Esophagus squamous epithelium (tissue), 5 donors: ENCODE results near the gene OSGIN1. TPM values are rescaled to one million over a fixed set of nuclear protein-coding genes. Genes with fewer than 3 reads are reported as not detected.

Source experiments
- DNase-seq: peaks from one replicate; lab custom pipeline; 2025; lab: John Stamatoyannopoulos, UW
- H3K27ac ChIP-seq, 4 donors: fragments of 200-600 bp; sonication (generic); one replicate each; pipeline ENCODE4 v1.5.1; 2016 to 2019; ENCODE audit warnings: mild to moderate bottlenecking in 1 of 4
- H3K27me3 ChIP-seq, 4 donors: fragments of 200-600 bp; sonication (generic); 1 replicate in 3 of 4; 2 replicates in 1 of 4; pipeline versions ENCODE4 v1.5.1 to v1.6.0; 2017 to 2021; ENCODE audit warnings: antibody characterized with exemption in 1 of 4
- H3K36me3 ChIP-seq, 3 donors: fragments of 200-600 bp; sonication (generic); one replicate each; pipeline ENCODE4 v1.5.1; 2016 to 2019
- H3K4me1 ChIP-seq, 3 donors: fragments of 200-600 bp; sonication (generic); one replicate each; pipeline ENCODE4 v1.5.1; 2017 to 2019
- H3K4me3 ChIP-seq, 4 donors: fragments of 200-600 bp; sonication (generic); 1 replicate in 3 of 4; 2 replicates in 1 of 4; pipeline ENCODE4 v1.5.1; 2016 to 2019; ENCODE audit warnings: mild to moderate bottlenecking in 2 of 4, moderate library complexity in 1 of 4
- H3K9me3 ChIP-seq, 3 donors: fragments of 200-600 bp; sonication (generic); one replicate each; pipeline ENCODE4 v1.5.1; 2016 to 2019
- CTCF ChIP-seq, 6 experiments: fragments of 450-650 bp in 4 of 6; fragments of 200-600 bp in 2 of 6; sonication (generic) in 2 of 6; IDR thresholded peaks; one replicate each; pipeline ENCODE4 v1.5.1; 2016 to 2019; ENCODE audit warnings: antibody characterized with exemption in 6 of 6, mild to moderate bottlenecking in 4 of 6, moderate library complexity in 4 of 6
- POLR2A ChIP-seq, 4 donors: fragments of 450-650 bp; IDR thresholded peaks; one replicate each; pipeline ENCODE4 v1.6.1; 2017; ENCODE audit warnings: antibody characterized with exemption in 4 of 4, mild to moderate bottlenecking in 4 of 4, moderate library complexity in 3 of 4
- WGBS, 2 donors: methylation state at CpG; one replicate each; pipeline ENCODE4 v1.1.5; 2018; 5-methylcytosine and 5-hydroxymethylcytosine counted together
- intact Hi-C: fragments of 100-400 bp; cut with DNase I; formaldehyde crosslinking; loops from one replicate; pipeline ENCODE4 v1.15.0; 2022
- total RNA-seq, 4 donors: library from RNA; depleted of rRNA; stranded (reverse); fragments of >200 nt; gene quantifications; one replicate each; pipeline ENCODE4 v1.1.0, GENCODE V29; 2016
- donor health status: DM: yes; HTN: yes; CAD: no.

Gene OSGIN1
- total RNA-seq, 4 donors from 2014 or later: 5.0 to 27.6 (median 11.1) TPM

- WGBS, 2 donors: 72 to 89% methylated on average over 9 to 11 of the region's 13 CpGs
- H3K4me1 ChIP-seq: peaks cover 0 to 6% (median 0%) of the 10 kb centered on the region in 3 donors
- TF ChIP-seq CTCF (IDR thresholded peaks at IDR 0.05): no peak
- TF ChIP-seq POLR2A (IDR thresholded peaks at IDR 0.05): no peak
- peaks cover 0 to 85% (median 0%) of the 10 kb centered on the region in 4 donors for H3K27me3 ChIP-seq
- no peaks in the 10 kb centered on the region for H3K36me3 ChIP-seq
- intact Hi-C loops: no loop called here
- no peak for DNase-seq
- no peak overlapping the region for H3K4me3 ChIP-seq
- H3K27ac ChIP-seq: no peak overlapping the region
- H3K9me3 ChIP-seq: no peaks in the 10 kb centered on the region
Measured at GRCh38 chr16:83994703-83995102, 41.7 kb downstream of the OSGIN1 start.

- H3K27me3 ChIP-seq: peaks cover 0 to 84% (median 0%) of the 10 kb centered on the region in 4 donors
- DNase-seq: no peak
- WGBS, 2 donors: 17% methylated on average over 2 of the region's 21 CpGs; no CpG with 5 or more reads in 1 of the 2 donors
- no peak overlapping the region for H3K4me3 ChIP-seq
- TF ChIP-seq CTCF (IDR thresholded peaks at IDR 0.05): no peak
- TF ChIP-seq POLR2A (IDR thresholded peaks at IDR 0.05): no peak
- no peaks in the 10 kb centered on the region for H3K9me3 ChIP-seq
- peaks cover 0 to 6% (median 0%) of the 10 kb centered on the region in 3 donors for H3K4me1 ChIP-seq
- H3K36me3 ChIP-seq: no peaks in the 10 kb centered on the region
- intact Hi-C loops: no loop called here
- H3K27ac ChIP-seq: no peak overlapping the region
Measured at GRCh38 chr16:83995754-83996153, 42.7 kb downstream of the OSGIN1 start.

GRCh38 chr16:83996481-83997252, 43.6 kb downstream of the OSGIN1 start:
- Histone ChIP-seq H3K36me3 (no peaks in the 10 kb centered on the region), H3K4me1 (peaks cover 0 to 6% (median 0%) of the 10 kb centered on the region in 3 donors), H3K27me3 (peaks cover 0 to 90% (median 0%) of the 10 kb centered on the region in 4 donors), H3K9me3 (no peaks in the 10 kb centered on the region), H3K4me3 (no peak overlapping the region), H3K27ac (no peak overlapping the region)
- DNase-seq: no peak
- TF ChIP-seq CTCF (IDR thresholded peaks at IDR 0.05) (no peak), POLR2A (IDR thresholded peaks at IDR 0.05) (no peak)
- WGBS, 2 donors: 72 to 97% methylated on average over 5 to 12 of the region's 15 CpGs
- intact Hi-C loops: no loop called here

- TF ChIP-seq CTCF (IDR thresholded peaks at IDR 0.05) (no peak), POLR2A (IDR thresholded peaks at IDR 0.05) (no peak)
- H3K27me3 ChIP-seq: peaks cover 0 to 94% (median 0%) of the 10 kb centered on the region in 4 donors
Measured at GRCh38 chr16:83998091-83998490, 45.1 kb downstream of the OSGIN1 start.

GRCh38 chr16:84000989-84001642, 48.1 kb downstream of the OSGIN1 start:
- Histone ChIP-seq H3K4me3 (no peak overlapping the region), H3K4me1 (no peaks in the 10 kb centered on the region), H3K36me3 (no peaks in the 10 kb centered on the region), H3K27ac (no peak overlapping the region), H3K27me3 (peaks cover 0 to 91% (median 0%) of the 10 kb centered on the region in 4 donors), H3K9me3 (no peaks in the 10 kb centered on the region)
- WGBS, 2 donors: 64 to 80% methylated on average over 1 to 4 of the region's 13 CpGs
- no peak for DNase-seq
- TF ChIP-seq POLR2A (IDR thresholded peaks at IDR 0.05) (no peak), CTCF (IDR thresholded peaks at IDR 0.05) (no peak)
- intact Hi-C loops: no loop called here

More at GRCh38 chr16:83998091-83998490, 45.1 kb downstream of the OSGIN1 start:
- Histone ChIP-seq H3K4me1 (peaks cover 0 to 6% (median 0%) of the 10 kb centered on the region in 3 donors), H3K9me3 (no peaks in the 10 kb centered on the region), H3K27ac (no peak overlapping the region), H3K36me3 (no peaks in the 10 kb centered on the region), H3K4me3 (no peak overlapping the region)
- 87% methylated on average over 12 of the region's 13 CpGs; no CpG with 5 or more reads in 1 of the 2 donors for WGBS, 2 donors
- no peak for DNase-seq
- intact Hi-C loops: no loop called here
